Activated CD8-positive, alpha-beta memory T cell treated with anti-CD3 and anti-CD28 coated beads, Interleukin-2, amount 50 U/mL, for 48 hours (primary cell): ENCODE data around the gene CRYZL1.

Experiments
- DNase-seq: peaks from one replicate; pipeline ENCODE4 v3.0.0-alpha.2; 2020

CRYZL1 gene

DNA sequence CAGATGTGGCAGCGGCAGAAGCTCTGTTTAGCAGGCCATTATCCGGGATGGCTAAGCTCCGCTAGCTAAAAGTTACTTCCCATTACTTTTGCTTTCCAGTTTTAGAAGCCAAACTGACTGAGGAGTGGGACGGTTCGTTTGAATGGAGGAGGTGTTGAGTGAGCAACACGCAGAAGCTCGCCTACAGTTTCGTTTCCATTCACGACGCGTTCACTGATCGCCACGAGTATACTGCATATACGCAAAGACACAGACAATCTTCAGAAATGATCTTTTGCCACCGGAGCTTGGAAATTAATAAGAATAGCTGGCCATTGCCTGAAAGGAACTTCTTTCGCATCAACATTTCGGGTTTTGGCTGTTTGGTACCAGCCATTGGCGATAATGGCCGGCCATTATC is 84.1 kb downstream of the CRYZL1 start:
- no peak for DNase-seq

DNA sequence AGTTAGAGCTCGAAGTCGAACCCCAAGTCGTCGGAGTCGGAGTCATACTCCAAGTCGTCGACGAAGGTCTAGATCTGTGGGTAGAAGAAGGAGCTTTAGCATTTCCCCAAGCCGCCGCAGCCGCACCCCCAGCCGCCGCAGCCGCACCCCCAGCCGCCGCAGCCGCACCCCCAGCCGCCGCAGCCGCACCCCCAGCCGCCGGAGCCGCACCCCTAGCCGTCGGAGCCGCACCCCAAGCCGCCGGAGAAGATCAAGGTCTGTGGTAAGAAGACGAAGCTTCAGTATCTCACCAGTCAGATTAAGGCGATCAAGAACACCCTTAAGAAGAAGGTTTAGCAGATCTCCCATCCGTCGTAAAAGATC is 86.6 kb downstream of the CRYZL1 start:
- no peak for DNase-seq

DNA sequence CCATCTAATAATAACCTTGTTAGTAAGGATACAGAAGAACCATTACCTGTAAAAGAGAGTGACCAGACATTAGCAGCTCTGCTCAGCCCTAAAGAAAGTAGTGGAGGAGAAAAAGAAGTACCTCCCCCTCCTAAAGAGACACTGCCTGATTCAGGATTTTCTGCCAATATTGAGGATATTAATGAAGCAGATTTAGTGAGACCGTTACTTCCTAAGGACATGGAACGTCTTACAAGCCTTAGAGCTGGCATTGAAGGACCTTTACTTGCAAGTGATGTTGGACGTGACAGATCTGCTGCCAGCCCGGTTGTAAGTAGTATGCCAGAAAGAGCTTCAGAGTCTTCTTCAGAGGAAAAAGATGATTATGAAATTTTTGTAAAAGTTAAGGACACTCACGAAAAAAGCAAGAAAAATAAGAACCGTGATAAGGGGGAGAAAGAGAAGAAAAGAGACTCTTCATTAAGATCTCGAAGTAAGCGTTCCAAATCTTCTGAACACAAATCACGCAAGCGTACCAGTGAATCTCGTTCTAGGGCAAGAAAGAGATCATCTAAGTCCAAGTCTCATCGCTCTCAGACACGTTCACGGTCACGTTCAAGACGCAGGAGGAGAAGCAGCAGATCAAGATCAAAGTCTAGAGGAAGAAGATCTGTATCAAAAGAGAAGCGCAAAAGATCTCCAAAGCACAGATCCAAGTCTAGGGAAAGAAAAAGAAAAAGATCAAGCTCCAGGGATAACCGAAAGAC is 87.1 kb downstream of the CRYZL1 start:
- DNase-seq: no peak

DNA sequence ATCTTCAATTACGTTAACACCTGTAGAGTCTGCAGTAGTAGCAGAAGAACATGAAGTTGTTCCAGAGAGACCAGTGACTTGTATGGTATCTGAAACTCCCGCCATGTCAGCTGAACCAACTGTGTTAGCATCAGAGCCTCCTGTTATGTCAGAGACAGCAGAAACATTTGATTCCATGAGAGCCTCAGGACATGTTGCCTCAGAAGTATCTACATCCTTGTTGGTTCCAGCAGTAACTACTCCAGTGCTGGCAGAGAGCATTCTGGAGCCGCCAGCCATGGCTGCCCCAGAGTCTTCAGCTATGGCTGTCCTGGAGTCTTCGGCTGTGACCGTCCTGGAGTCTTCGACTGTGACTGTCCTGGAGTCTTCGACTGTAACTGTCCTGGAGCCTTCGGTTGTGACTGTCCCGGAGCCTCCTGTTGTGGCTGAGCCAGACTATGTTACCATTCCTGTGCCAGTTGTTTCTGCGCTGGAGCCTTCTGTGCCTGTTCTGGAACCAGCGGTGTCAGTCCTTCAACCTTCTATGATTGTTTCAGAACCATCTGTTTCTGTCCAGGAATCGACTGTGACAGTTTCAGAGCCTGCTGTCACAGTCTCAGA is 88.4 kb downstream of the CRYZL1 start:
- DNase-seq: no peak

DNA sequence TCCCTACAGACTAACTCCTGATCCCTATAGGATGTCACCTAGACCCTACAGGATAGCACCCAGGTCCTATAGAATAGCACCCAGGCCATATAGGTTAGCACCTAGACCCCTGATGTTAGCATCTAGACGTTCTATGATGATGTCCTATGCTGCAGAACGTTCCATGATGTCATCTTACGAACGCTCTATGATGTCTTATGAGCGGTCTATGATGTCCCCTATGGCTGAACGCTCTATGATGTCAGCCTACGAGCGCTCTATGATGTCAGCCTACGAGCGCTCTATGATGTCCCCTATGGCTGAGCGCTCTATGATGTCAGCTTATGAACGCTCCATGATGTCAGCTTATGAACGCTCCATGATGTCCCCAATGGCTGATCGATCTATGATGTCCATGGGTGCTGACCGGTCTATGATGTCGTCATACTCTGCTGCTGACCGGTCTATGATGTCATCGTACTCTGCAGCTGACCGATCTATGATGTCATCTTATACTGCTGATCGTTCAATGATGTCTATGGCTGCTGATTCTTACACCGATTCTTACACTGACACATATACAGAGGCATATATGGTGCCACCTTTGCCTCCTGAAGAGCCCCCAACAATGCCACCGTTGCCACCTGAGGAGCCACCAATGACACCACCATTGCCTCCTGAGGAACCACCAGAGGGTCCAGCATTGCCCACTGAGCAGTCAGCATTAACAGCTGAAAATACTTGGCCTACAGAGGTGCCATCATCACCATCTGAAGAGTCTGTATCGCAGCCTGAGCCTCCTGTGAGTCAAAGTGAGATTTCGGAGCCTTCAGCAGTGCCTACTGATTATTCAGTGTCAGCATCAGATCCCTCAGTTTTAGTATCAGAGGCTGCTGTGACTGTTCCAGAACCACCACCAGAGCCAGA is 89.2 kb downstream of the CRYZL1 start:
- DNase-seq: no peak

DNA sequence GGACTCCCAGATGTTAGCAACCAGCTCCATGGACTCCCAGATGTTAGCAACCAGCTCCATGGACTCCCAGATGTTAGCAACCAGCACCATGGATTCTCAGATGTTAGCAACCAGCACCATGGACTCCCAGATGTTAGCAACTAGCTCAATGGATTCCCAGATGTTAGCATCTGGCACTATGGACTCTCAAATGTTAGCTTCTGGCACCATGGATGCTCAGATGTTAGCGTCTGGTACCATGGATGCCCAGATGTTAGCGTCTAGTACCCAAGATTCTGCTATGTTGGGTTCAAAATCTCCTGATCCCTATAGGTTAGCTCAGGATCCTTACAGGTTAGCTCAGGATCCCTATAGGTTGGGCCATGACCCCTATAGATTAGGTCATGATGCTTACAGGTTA is 89.9 kb downstream of the CRYZL1 start:
- DNase-seq: no peak

DNA sequence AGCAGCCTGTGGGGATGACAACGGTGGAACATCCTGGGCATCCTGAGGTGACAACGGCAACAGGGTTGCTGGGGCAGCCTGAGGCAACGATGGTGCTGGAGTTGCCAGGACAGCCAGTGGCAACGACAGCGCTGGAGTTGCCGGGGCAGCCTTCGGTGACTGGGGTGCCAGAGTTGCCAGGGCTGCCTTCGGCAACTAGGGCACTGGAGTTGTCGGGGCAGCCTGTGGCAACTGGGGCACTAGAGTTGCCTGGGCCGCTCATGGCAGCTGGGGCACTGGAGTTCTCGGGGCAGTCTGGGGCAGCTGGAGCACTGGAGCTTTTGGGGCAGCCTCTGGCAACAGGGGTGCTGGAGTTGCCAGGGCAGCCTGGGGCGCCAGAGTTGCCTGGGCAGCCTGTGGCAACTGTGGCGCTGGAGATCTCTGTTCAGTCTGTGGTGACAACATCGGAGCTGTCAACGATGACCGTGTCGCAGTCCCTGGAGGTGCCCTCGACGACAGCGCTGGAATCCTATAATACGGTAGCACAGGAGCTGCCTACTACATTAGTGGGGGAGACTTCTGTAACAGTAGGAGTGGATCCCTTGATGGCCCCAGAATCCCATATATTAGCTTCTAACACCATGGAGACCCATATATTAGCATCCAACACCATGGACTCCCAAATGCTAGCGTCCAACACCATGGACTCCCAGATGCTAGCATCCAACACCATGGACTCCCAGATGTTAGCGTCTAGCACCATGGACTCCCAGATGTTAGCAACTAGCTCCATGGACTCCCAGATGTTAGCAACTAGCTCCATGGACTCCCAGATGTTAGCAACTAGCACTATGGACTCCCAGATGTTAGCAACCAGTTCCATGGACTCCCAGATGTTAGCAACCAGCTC is 90.5 kb downstream of the CRYZL1 start:
- DNase-seq: no peak

DNA sequence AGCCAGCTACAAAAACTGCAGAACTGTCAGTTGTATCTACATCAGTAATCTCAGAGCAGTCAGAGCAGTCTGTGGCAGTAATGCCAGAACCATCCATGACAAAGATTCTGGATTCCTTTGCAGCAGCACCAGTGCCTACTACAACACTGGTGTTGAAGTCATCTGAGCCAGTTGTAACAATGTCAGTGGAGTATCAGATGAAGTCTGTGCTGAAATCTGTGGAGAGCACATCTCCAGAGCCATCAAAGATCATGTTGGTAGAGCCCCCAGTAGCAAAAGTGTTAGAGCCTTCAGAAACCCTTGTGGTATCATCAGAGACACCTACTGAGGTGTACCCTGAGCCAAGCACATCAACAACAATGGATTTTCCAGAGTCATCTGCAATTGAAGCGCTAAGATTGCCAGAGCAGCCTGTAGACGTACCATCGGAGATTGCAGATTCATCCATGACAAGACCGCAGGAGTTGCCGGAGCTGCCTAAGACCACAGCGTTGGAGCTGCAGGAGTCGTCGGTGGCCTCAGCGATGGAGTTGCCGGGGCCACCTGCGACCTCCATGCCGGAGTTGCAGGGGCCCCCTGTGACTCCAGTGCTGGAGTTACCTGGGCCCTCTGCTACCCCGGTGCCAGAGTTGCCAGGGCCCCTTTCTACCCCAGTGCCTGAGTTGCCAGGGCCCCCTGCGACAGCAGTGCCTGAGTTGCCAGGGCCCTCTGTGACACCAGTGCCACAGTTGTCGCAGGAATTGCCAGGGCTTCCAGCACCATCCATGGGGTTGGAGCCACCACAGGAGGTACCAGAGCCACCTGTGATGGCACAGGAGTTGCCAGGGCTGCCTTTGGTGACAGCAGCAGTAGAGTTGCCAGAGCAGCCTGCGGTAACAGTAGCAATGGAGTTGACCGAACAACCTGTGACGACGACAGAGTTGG is 91.4 kb downstream of the CRYZL1 start:
- DNase-seq: no peak

DNA sequence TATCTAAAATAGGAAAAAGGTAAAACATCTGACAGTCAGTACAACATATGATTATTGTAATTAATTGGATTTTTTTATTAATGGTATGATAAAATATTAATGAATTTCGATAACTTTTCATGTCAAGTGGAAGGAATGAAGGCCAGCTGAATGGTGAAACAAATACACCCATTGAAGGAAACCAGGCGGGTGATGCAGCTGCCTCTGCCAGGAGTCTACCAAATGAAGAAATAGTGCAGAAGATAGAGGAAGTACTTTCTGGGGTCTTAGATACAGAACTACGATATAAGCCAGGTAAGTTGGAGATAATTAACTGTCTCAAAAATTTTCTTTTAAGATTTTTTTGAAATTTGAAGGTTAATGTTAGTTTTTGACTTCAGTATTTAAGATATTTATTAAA is 95.5 kb downstream of the CRYZL1 start:
- DNase-seq: no peak

DNA sequence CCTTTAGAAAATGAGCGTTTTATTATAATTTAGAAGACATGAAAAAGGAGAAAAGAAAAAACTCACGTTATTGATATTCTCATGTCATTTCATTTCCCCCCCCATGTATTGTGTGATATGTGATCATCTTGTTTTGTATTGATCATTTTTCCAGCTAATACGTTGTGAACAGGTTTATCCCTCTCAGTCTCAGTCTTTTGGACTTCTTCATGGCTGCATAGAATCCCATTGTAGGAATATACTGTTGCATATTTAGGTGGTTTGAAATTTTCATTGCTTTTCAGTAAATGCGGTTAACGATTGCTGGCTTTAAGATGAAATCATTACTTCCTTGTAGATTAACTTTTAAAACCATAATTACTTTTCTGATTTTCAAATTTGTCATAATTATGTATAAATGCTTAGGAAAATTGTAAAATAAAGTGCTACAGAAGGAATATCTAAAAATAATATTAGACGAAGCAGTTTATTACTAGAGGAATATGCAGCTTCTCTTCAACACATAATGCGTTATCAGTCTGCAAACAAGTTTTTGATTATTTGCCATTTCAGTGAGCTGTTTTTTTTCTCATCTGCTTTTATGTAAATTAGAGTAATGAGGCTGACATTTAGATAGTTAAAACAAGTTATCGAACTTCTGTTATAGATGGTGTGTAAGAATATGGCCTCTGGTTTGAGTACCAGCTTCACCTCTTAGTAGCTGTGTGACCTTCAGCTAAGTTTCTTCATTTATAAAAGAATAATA is 96.9 kb downstream of the CRYZL1 start:
- DNase-seq: no peak

DNA sequence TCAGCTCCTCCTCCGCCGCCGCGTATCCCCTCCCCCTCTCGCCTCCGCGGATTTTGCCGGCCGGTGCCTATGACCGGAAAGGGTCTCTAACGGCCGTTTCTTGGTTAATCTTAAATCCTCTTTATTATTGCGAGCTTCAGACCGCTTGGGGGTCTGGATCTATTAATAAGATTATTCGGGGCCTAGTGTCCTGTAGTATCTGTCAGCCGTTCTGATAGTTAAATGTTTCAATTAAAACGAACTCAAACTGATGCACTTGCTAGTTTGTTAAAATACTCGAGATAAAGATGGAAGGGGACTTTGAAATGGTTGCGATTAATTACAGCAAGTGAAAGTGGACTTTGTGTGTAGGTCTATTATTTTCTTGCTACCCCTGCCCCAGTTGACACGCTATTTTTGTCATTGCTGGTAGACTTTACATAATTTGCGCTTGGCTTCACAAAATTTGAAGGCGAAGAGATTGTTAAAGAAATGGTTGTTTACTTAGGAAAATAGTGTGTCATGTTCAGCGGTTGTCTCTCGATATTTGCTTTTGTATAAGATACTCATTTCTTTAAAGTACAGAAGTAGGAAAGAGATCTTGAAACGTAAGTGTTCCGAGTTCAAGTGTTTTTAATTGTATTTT is 97.9 kb downstream of the CRYZL1 start:
- peak; percentile 32 for DNase-seq

DNA sequence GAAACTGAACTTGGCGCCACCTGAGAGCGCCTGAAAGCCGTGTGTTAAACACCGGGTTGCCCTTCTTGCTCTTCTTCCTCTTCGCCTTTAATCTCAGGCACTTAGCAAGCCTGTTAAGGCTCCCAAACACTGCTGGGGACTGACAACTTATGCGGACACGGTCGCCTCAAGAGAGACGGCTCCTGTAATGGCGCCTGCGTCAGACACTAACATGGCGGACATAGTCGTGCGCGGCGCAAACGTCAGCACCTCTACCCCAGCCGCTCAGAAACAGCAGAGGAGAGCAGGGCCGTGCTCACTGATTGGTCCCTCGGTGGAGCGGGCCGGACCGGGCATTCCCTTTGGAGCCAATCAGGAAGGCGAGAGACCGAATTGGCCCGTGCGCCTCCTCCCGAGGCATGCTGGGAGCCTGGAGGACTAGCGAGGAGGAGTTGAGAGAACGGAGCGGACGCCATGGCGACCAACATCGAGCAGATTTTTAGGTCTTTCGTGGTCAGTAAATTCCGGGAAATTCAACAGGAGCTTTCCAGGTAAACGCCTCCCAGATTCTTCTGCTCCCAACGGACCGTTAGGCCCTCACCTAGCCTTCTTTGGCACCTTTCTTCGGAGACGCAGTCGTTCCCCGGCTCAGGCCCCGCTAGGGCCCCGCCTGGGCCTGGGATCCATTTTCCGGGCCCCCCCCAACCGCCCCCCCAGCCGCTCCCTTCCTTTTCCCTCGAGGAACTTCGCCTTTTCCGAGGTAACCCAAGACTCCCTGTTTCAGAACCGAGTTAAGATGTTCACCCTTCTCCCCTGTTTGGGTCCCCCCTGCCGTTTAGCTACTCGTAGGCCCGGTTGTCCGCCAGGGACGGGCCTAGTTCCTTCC is 98.7 kb downstream of the CRYZL1 start, which contains the start of gene SON:
TSS of gene SON (plus strand) at position 399 of the 865 bp plus-strand sequence. CDS start at position 454, 55 bp downstream.
- peak; percentile 96 for DNase-seq

DNA sequence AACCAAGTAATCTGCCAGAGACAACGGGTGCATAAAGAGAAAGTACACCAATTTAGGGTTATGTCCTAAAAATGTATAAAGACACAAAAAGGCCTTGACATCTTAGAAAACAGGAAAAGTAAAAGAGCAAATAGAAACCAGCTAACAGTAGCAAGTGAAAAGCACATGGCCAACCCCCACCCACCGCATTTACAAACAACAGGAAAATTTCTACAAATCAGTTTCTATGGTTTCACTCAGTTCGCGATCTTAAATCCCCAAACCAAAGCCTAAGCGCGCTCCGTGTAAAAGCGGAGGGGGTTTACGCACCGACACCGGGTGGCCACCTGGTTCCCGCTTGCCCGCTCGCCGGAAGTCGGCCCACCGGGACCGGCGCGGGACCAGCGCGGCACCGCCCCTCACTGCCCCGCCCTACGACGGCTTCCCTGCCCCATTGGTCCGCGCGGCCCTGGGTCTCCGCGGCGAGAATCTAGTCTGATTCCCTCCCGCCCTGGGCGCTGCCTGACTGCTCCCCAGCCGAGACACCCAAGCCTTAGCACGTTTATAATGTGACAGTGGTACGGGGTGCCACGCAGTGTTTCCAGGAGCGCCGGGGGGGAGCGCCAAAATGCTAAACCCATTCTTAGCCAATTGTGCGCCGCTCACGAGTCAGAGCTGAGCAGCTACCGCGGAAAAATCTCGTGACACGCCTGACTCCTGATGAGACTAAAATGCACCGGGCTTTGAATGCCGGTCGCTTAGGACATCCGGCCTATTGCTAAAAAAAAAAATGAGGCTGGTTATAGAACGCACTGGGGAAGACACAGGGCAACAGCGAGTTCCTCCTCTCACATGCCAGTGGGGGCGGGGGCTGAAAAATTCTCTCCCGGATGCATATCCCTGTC is 99.5 kb downstream of the CRYZL1 start, which contains the start of gene GART:
TSS of gene GART (minus strand) at position 362 of the 884 bp plus-strand sequence. CDS start 2,802 bp downstream, outside the sequence.
- peak; percentile 92 for DNase-seq

DNA sequence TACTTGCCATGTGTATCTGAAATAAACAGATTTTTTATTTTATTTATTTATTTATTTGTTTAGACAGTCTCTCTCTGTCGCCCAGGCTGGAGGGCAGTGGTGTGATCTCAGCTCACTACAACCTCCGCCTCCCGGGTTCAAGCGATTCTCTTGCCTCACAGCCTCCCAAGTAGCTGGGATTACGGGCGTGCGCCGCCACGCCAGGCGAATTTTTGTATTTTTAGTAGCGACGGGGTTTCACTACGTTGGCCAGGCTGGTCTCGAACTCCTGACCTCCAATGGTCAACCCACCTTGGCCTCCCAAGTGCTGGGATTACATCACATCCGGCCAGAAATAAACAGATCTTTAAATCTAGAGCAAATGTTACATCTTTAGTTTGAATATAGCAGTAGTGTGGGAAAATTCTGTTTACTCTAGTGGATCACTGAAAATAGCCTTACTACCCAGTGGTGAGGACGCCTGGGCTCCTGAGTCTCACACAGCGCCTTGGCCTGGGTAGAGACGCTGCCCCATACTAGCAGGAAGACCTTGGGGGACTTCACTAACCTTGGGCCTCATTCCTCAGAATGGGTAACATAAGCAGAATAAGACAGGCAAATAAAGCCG is 100.3 kb downstream of the CRYZL1 start:
- DNase-seq: no peak

DNA sequence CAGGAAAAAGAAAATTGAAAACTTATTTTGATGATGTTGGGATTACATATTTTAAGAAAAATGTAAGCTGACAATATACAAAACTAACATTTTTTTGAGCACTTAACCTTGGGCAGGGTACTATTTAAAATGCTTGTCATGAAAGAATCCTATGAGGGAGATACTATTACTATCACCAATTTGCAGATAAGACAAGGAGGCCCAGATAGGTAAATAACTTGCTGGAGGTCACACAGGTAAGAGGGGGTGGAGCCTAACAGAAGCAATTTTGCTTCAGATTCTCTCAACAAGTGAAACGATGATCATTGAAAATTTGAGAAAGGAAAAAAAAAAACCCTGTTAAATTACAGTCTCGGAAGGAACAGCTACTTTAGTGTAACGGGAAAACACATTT is 100.8 kb downstream of the CRYZL1 start:
- DNase-seq: no peak

DNA sequence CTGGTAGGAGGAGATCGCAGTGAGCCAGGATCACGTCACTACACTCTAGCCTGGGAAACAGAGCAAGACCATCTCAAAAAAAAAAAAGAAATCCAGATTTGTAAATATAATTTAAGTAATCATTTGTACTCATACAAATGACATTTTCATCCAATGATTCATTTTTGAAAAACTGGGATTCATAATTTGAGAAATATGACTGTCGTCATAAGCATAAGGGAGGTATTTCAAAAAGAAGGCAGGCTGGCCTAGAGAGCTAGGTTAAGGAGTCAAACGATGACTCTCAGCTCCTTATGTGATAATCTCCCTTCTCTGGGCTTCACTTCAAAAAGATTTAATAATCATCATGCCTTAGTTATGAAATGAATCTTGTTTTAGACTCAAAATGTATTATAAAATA is 101.9 kb downstream of the CRYZL1 start:
- no peak for DNase-seq
